ENCODE data around the gene BRI3.

Gene BRI3, protein sequence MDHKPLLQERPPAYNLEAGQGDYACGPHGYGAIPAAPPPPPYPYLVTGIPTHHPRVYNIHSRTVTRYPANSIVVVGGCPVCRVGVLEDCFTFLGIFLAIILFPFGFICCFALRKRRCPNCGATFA

DNA sequence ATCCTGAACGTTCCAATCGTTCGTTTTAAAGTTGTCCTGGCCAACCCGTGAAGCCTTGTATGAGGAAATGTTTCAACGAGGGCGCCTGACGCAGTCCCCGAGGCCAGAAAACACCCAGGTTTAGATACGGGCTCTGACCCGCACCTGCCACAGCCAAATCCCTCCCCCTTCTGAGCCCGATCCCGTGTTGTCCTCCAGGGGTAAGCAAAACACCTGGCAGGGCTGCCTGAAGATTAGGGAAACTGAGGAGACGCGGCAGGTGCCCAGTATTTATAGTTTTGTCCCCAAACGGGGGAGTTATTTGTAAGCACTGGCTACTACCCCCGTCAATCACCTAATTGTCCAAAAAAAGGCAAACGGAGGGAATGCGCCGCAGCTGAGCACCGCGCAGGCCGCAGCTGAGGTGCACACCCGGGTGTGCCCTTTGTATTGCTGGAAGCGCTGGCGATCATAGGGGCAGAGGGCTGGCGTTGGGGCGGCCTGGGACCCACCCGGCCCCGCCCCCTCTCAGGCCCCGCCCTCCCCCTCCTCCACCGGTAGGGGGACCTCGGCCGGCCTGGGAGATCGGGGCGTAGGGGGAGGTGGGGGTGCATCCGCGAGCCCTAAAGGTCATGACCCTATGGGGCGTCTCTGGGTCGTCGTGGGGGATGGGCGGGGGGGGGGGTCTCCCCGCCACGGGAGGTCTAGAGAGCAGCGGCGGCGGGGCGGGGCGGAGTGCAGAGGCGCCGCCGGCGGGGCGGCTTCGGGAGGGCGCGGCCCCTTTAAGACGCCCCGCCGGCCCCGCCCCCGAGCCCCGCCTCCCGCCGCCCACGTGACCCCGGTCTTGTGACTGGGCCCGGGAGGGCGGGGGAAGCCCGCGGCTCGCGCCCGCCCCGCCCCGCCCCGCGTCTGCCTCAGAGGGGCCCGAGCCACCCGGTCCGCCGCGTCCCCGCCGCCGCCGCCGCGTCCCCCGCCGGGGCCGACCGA is at the start of gene BRI3:
BRI3 (plus strand) TSS at position 896 of the 966 bp plus-strand sequence. CDS start 110 bp downstream, outside the sequence.
- DNase-seq (ENCODE audit: low spot score) (peak; percentile 75), FAIRE-seq (no peak)

DNA sequence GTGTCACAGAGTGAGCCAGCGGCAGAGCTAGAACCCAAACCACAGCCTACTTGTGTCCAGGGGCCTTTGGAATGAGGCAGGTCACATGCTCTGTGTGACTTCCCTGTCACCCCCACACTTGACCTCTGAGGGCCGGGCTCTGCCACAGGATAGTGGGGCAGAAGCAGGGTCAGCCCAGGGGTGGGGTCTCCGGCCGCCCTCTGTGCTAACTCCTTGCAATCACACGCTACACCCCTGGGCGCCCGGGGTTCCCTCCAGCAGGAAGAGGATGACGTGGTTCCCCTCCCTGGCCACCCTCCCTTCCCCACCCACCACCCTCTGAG is 49.3 kb upstream of the BRI3 start:
- DNase-seq (ENCODE audit: low spot score): no peak
- no peak for FAIRE-seq

DNA sequence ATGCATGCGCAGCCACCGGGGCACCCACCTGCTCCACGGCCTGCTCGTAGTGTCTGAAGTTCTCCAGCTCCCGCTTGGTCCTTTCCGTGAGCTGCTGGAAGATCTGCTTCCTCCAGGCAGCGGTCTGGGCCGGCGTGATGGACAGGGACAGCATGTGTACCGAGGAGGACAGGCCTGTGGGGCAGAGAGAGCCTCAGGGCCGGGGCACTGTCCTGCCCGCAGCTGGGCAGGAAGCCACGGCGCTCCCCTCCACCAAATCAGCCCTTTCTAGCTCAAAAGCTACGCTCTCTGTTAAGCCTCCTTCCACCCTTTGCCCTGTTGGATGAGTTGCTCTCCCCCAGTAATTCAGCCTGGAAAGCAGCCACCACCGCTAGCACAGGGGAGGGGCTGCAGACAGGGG is 48.7 kb upstream of the BRI3 start:
- FAIRE-seq: no peak
- no peak for DNase-seq (ENCODE audit: low spot score)

DNA sequence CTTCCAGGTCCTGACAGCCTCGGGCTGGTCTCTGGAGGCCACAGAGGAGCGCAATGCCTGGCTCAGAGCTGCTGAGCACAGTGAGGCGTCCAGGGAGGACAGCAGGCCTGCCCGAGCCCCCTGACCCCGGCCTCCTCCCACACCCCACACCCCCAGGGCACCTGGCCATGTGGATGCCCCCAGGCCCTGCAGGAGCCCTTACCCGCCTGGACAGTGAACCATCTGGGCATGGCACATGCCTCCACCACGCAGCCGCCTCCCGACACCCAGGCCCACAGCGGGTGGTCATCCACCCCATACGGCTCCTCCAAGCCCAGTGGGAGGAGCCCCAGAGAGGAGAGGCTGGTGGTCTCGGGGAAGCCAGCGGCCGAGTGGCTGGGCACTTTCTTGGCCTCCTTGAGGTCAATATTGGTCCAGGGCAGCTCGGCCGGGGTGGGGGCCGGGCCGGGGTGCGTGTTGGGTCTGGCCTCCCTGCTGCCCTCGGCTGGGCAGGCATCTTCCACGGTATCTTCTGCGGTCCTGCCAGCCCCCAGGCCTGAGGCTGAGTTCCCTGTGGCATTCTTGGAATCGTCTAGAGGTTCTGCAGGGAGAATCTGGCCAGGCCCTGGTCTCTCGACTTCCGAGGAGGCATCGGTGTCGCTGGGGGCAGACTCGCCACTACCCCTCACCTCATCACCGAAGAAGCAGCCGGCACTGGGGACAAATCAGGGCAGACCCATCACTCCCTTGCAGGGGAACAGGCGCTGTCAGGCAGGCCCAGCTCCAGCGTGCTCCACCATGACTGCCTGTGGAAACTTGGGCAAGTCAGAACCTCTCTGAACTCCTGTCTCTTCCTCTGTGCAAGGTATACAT is 48.0 kb upstream of the BRI3 start:
- FAIRE-seq (no peak), DNase-seq (ENCODE audit: low spot score) (no peak)

DNA sequence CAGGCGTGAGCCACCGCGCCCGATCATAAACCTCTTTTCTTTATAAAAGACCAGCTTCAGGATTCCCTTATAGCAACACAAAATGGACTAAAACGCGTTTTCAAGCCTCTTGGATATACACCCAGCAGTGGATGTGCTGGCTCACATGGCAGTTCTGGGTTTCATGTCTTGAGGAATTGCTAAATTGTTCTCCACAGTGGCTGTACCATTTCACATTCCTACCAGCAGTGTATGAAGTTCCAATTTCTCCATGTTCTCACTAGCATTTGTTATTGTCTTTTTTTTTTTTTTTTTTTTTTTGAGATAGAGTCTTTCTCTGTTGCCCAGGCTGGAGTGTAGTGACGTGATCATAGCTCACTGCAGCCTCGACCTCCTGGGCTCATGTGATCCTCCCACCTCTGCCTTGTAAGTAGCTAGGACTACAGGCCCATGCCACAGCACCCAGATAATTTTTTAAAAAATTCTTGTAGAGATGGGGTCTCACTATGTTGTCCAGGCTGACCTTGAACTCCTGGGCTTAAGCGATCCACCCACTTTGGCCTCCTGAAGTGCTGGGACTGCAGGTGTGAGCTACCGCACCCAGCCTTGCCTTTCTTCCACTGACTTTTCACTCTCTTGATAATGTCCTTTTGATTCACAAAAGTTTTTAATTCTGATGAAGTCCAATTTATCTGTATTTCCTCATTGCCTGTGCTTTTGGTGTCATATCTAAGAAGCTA is 46.9 kb upstream of the BRI3 start:
- FAIRE-seq: no peak
- no peak for DNase-seq (ENCODE audit: low spot score)

DNA sequence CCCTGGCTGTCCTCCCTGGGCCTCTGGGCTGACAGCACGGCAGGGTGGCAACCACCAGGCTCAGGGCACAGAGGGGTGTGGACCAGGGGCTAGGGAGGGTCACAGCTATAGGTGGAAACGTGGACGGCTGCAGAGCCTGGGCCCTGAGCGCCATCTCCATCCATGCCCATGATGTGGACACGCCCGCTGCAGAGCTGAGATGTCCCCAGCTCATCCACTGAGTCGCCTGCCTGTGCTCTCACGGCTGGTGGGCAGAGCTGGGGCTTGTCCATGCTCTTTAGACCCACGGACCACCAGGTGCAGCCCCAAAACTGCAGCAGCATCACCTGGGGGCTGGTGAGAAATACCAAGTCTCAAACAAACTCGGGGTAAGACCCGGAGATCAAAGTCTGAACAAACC is 45.6 kb upstream of the BRI3 start:
- FAIRE-seq (no peak), DNase-seq (ENCODE audit: low spot score) (no peak)

DNA sequence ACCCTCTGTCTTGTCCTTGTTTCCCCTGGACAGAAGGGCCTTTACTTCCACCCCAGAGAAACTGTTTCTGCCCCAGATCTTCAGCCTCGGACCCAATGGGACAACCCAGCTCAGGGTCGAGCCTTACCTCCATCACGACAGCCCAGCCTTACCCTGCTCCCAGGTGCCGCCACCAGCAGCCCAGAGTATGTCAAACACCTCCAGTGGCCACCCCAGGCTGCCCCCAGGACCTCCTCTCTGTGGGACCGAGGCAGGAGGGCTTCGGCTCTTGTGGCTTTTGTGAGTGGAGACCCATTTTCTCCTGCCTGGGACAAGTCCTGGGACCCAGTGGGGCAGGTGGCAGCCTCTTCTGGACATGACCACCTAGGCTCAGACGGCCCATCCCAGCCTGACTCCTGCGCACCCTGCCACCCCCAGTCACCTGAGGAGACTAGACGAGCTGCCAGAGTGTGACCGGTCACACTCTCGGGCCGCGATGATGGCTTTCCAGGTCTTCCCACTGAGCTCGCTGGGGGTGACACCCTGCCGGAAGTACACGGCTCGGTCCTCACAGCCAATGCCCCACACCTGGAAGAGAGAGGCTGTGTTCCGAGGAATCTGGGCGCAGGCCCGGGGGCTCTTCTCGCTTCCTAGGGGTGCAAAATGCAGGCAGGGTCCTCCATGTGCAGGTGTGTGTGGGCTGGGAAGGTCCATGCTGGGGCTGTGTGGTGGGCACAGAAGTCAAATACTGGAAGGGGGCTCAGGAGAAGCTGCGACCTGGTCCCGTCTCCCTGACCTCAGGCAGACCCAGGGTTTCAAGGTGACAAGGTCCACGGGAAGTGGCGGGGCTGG is 44.9 kb upstream of the BRI3 start:
- FAIRE-seq: no peak
- no peak for DNase-seq (ENCODE audit: low spot score)

DNA sequence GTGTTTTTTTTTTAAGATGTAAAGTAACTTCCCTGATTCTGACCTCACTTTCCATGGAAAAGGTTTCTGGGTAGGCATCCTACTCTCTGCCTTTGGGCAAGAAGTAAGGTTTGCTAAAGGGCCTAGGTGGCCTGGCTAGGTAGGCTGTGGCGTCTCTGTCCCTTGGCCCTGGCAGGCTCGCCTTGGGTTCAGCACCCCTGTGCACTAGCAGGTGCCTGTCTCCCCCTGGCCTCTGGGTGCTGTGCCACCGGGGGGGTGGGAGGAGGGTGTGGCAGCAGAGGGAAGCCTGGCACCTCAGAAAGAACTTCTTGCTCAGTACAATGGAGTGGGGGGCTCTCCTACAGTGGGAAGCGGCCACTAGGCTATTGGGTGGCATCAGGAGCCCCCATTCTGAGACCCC is 43.4 kb upstream of the BRI3 start:
- FAIRE-seq (no peak), DNase-seq (ENCODE audit: low spot score) (no peak)

DNA sequence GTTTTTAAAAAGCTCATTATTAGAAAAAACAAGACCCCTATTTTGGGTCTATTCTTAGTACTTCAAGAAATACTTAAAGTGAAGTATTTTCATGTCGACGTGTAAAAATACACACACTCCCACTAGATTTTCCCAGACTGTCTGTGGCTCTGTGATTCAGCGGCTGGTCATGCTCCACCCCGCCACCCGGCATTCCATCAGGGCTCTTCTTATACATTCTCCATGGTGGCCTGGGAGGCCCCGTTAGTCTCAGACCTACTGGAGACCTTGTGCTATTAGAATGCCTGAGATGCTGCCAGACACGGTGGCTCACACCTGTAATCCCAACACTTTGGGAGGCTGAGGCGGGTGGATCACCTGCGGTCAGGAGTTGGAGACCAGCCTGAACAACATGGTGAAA is 42.5 kb upstream of the BRI3 start:
- DNase-seq (ENCODE audit: low spot score) (peak; percentile 24), FAIRE-seq (no peak)

DNA sequence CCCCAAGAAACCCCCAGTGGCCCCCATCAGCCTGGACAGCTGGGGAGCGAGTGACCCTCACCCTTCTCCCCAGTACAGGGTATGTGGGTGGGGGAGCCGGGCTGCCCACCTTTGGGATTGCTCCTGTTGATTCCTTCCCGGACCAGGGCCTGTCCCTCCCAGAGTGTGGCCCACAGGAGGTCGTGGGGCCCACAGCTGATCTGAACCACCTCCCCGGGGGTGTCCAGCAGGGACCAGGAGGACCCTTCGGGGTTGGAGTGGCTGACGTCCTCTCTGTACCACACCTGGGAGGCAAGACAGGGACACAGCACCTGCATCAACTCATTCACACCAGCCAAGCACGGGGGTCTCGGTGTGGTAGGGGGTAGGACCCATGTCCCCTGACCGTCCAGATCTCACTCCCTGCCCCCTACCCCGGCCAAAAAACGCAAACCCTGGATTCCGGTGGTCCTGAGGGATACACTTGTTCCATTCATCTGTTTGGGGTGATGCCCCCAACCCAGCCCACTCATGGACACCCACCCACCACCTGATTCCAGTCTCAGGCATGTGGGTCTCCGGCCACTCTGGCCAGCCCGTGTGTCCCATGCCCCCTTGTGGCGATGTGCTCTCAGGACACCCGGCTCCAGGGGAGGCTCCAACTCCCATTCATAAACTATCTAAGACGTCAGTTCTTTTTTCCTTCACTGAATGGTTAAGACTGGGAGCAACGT is 40.4 kb upstream of the BRI3 start:
- DNase-seq (ENCODE audit: low spot score): no peak
- no peak for FAIRE-seq

DNA sequence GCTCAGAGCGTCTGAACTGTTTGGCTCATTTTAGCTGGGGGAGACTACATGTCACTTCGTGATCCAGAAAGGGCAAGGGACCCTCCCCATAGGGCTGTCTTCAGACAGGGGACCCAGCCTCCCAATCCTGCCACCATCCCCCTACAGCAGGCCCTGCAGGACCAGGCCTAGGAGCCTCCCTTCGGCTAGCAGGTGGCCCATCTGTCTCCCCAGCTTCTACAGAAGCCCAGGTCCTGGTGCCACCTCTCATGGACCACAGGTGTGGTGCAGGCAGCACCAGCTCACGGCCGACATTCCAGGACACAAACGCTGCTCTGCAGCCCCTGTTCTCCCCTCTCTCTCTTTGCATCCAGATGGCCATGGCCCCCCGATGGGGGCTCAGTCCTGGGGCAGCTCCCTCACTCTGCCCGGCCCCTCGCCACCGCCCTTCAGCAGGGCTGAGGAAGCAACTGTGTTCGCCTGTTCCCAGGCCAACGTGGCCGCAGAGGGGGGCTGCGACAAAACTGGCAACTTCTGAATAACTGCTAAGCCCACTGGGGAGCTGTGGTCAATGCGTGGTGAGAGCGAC is 39.7 kb upstream of the BRI3 start:
- no peak for FAIRE-seq
- DNase-seq (ENCODE audit: low spot score): no peak

DNA sequence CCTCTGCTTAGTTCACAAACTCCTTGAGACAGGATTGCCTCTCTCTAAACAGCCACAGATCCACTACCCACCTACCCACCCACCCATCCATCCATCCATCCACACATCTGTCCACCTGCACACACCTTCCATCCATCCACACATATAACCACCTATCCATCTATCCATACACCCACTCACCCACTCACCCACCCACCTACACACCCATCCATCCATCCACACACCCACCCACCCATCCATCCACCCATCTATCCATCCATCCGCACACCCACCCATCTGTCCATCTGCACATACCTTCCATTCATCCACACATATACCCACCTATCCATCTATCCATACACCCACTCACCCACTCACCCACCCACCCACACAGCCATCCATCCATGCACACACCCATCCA is 39.1 kb upstream of the BRI3 start:
- FAIRE-seq (no peak), DNase-seq (ENCODE audit: low spot score) (no peak)

DNA sequence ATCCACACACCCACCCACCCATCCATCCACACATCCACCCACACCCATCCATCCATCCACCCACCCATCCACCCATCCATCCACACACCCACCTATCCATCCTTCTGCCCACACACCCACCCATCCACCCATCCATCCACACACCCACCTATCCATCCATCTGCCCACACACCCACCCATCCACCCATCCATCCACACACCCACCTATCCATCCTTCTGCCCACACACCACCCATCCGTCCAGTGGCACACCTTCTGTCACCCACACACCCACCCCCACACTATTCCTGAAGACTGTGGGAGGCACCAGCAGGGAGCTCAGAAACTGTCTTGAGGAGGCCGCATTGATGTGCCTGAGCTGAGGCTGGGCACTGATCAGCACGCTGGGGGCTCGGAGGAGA is 38.6 kb upstream of the BRI3 start:
- no peak for DNase-seq (ENCODE audit: low spot score)
- FAIRE-seq: no peak

DNA sequence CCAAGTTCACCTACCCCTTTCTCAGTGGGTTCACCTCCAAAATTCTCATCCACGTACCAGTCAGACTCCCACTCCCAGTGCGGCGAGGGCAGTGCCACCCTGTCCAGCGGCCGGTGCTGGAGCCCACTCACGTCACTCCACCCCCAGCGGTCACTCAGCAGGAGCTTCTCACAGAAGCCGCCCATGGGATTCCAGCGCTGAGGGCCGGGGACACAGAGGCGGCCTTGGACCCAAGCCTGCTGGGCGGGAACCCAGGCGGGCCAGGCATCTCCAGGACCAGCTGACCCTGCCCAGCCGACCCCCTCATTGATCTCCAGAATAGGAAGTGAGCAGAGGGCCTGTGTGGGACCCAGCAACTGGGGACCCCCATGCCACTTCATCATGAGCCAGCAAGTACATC is 36.6 kb upstream of the BRI3 start:
- FAIRE-seq: no peak
- DNase-seq (ENCODE audit: low spot score): no peak

DNA sequence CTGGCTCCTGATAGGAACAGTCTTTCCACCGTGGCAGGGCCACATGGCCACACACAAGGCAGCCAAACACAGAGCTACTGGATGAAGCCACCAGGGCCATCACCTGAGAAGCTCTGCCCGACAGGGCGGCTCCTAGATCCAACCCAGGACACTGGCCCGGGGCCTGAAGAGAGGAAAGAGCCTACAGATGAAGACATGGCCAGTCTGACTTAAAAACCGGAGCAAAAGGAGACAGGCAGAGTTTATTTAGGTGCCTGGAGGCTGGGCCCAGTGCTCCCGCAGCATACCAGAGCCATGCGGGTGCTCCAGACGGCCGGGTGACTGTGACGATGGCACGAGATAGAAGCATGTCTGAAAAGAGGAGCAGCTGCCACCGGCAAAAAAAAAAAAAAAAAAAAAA is 33.3 kb upstream of the BRI3 start:
- no peak for FAIRE-seq
- DNase-seq (ENCODE audit: low spot score): no peak

DNA sequence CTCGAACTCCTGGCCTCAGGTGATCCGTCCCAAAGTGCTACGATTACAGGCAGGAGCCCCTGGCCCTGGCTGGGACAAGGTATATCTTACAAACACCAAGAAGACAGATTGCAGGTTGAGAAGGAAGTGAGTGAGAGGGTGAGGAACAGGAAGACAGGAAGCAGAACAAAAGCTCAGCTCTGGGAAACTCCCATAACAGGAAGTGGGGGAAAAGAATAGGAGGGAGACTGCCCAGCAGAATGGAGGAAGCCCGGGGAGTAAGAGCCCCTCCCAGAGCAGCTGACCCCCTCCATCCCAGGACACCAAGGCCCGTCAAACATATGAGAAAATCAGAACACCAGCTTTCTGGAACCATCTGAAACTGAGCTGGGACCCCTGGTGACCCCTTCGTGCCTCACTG is 32.4 kb upstream of the BRI3 start:
- no peak for DNase-seq (ENCODE audit: low spot score)
- FAIRE-seq: no peak

DNA sequence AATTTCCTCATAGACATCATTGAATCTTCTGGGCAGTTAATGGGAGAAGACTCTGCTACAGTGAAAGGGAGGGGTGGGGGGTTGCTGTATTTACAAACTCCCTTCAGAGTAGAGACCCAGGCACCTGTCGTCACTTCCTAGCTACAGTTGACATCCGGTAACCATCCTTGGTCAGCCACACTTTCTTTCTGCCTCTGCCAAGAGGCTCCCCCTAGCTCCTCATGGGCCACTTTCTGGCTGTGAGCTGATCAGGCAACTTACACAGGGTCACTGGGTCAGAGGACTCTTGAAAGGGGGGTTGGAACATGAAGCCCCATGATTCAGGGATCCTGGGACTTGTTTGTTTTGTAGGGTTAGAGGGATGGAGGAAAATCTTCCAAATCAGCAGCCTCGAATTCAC is 30.7 kb upstream of the BRI3 start:
- DNase-seq (ENCODE audit: low spot score): no peak
- FAIRE-seq: no peak

DNA sequence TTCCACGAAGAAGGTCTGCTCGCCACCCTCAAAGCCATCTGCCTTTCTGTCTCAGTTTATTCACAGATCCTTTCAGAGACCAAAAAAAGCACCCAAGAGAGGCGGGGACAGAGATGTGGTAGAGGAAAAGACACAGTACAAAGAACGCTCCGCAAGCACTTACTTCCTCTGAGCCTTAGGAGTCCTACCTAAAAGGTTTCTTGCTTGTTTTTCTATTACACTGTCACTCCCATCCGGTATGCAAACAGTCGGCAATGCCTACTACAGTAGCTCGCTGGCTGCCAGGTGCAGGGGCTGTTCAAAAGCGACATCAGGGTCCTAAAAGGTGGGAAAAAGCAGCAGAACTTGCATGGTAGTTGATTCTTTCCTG is 30.3 kb upstream of the BRI3 start:
- FAIRE-seq (no peak), DNase-seq (ENCODE audit: low spot score) (no peak)

DNA sequence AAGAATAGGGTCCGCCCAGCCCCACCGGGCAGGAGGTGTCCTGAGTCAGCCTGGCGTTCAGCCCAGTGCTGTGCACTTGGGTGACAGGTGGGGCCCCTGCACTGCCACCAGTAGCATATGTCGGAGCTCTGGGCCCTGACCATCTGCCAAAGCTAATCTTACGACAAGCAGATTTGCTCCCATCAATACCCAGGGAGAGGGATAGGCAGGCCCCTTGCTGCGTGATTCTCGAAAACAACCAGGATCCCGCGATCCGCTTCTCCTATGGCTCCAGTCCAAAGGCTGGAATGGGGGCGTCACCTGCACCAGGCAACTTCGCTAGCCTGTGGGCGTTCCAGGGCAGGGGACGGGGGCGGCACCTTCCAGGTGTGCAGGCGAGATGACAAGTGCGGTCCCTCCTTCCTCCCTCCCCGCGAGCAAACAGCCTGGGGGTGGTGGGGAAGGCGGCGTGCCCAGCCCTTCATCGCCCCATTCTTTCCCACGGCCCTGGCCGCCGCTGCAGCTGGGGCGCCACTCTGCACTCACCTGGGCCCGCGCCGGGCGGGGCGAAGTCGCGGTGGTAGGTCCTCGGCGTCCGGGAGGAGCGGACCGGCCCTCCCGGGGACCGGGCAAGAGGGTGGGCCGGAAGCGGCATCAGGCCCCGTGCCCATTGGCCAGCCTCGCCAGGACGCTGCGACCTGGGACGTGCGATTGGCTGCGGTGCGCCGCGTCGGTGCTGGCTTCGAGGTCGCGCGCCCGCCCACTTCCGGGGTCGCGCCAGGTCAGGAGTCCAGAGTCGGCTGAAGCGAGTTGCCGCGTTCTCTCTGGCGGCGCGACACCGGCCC is 29.7 kb upstream of the BRI3 start, which contains the start of gene TECPR1:
TECPR1 (minus strand) TSS at position 632 of the 824 bp plus-strand sequence. CDS start 6,086 bp downstream, outside the sequence.
- FAIRE-seq (no peak), DNase-seq (ENCODE audit: low spot score) (peak; percentile 81)
